UCSD-AML1 (cell line): ENCODE data around the gene NOXO1.

Experiments
- DNase-seq: peaks from one replicate; lab custom pipeline; 2025; ENCODE audit not compliant: unreplicated experiment; lab: John Stamatoyannopoulos, UW

NOXO1 gene

DNA sequence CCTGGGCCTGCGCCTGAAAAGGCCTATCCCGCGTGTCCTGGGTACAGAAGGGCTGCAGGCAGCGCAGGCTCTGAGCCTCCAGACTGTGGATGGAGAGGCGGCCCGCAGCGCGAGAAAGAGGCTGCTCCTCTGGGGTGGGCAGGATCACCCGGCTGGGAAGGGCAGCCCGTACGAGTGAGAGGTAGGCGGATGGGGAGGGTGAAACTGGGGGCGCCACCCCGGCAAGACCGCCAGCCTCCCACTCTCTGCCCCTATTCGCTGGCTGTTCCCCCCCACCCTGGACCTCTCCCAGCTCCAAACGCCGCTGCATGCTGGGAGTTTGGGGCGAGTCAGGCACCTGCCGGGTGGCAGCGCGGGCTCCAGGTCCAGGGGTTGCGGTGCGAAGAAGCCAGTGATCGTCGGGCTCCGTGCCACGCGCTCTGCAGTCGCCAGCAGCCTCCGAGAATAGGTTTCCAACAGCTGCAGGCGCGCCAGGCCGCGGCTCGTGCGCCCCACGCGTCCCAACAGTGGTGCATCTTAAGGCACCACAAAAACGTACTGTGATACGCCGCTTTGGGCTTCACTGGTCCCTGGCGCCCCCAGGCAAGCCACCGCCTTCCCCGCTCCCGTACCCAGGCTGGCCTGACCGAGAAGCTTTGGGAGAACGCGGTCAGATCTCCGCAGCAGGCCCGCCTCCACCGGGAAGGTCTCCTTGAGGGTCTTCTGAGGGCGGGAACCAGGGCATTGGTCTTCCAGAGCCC, 1.1 kb downstream of the NOXO1 start:
- DNase-seq: no peak

DNA sequence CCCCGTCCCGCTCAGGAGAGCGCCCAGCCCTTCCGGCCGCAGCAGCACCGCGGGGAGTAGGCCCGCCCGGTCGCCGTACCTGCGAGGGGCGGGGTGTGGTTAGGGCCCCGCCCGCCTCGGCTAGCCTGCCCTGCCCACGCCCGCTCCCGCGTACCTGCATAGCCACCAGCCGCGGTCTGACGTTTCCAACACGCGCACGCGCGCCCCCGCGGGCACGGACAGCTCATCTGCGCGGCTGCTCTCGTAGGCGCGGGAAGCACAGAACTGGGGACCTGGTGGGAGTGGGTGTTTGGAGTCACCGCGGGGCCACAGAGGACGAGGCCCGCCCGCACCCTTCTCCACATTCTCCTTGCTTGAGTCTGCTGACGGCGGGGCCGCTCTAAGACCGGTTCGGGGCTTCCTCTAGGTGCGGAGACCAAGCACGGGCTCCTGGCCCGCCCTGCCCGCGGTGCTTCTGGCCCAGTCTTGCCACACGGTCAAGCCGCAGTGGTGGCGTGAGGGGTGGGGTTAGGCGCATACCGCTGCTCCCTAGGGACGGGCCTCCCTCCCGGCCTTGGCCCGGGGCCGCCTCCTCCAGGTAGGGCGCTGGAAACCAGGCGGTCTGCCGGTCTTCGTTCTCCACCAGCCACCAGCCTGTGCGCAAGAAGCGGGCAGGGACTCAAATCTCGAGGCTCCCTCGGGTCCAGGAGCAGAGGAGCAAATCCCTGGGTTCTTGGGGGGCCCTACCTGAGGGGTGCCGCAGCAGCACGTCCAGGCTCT, 1.8 kb downstream of the NOXO1 start:
- no peak for DNase-seq

GRCh38 chr16:1978476-1979120, 2.7 kb downstream of the NOXO1 start:
- DNase-seq: no peak

GRCh38 chr16:1977875-1978268, 3.4 kb downstream of the NOXO1 start:
- no peak for DNase-seq

DNA sequence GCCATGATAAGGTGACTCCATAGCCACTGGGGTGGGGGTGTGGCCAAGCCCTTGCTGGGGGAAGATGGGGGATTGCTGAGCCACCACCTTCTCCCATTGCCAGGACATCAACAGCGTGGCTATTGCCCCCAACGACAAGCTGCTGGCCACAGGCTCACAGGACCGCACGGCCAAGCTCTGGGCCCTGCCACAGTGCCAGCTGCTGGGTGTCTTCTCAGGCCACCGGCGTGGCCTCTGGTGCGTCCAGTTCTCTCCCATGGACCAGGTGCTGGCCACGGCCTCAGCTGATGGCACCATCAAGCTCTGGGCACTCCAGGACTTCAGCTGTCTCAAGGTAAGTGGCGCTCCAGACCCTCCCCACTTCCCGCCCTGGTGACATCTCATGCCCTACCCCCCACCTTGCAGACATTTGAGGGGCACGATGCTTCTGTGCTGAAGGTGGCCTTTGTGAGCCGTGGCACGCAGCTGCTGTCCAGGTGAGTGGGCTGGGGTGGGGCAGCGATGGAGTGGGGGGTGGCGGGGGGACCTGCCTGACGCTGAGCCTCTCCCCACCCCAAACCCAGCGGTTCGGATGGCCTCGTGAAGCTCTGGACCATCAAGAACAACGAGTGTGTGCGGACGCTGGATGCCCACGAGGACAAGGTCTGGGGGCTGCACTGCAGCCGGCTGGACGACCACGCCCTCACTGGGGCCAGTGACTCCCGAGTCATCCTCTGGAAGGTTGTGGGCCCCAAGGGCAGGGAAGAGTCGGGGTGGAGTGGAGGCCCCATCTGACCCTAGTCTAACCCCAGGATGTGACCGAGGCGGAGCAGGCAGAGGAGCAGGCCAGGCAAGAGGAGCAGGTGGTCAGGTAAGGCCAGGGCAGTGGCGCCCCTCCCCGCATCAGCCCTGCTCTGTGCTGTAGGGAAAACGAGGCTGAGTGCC, 4.1 kb downstream of the NOXO1 start:
- DNase-seq: no peak

DNA sequence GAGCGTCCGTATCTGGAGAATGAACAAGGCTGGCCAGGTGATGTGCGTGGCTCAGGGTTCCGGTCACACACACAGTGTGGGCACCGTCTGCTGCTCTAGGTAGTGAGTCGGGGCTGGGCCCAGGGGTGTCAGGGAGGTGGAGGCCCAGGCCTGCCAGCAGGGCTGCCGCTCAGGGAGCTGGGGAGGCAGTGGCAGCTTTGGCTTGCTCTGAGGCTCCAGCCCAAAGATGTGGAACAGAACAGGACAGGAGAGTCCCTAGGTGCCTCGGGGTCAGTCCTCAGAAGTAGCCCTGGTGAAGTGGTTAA, 5.1 kb downstream of the NOXO1 start:
- DNase-seq: no peak

DNA sequence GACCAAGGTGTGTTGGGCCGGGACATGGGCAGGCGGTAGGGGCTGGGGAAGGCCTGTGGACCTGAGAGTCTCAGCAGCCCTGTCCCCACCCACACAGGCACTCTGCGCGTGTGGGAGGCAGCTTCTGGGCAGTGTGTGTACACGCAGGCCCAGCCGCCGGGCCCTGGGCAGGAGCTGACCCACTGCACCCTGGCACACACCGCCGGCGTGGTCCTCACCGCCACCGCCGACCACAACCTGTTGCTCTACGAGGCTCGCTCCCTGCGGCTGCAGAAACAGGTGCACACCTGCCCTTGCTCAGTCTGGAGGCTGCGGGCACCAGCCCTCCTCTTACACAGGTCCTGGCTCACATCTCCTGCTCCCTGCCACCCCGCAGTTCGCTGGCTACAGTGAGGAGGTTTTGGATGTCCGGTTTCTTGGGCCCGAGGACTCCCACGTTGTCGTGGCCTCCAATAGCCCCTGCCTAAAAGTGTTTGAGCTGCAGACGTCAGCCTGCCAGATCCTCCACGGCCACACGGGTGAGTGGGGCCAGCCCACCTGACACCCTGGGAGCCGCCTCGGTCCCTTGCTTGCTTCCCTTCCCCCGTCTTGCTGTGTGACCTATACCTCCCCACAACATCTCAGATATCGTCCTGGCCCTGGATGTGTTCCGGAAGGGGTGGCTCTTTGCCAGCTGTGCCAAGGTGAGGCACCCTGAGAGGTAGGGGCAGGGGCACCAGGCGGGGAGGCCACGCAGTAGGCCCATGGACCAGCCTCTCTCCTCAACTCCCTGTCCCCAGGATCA, 5.6 kb downstream of the NOXO1 start:
- DNase-seq: no peak

DNA sequence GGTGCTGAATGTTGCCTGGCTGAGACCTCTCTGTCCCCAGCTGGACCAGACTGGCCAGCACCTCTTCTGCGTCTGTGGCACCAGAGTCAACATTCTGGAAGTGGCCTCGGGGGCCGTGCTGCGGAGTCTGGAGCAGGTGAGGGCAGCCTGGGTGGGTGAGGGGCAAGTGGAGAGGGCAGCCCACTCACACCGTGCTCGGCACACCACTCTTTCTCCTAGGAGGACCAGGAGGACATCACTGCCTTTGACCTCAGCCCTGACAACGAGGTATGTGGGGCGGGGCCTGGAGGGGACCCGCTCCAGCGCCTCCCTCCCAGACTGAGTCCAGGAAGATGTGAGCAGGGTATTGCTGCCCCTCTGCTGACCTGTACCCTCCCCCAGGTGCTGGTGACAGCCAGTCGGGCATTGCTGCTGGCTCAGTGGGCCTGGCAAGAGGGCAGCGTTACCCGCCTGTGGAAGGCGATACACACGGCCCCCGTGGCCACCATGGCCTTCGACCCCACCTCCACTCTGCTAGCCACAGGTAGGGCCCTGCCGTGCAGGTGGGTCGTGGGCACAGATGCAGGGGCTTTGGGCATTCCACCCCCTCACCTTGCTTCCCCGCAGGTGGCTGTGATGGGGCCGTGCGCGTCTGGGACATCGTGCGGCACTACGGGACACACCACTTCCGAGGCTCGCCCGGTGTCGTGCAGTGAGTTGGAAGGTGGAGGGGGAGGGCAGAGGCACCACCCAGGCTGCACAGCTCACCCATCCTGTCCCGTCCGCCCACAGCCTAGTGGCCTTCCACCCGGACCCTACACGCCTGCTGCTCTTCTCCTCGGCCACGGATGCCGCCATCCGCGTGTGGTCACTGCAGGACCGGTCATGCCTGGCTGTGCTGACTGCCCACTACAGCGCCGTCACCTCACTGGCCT, 6.9 kb downstream of the NOXO1 start:
- no peak for DNase-seq

DNA sequence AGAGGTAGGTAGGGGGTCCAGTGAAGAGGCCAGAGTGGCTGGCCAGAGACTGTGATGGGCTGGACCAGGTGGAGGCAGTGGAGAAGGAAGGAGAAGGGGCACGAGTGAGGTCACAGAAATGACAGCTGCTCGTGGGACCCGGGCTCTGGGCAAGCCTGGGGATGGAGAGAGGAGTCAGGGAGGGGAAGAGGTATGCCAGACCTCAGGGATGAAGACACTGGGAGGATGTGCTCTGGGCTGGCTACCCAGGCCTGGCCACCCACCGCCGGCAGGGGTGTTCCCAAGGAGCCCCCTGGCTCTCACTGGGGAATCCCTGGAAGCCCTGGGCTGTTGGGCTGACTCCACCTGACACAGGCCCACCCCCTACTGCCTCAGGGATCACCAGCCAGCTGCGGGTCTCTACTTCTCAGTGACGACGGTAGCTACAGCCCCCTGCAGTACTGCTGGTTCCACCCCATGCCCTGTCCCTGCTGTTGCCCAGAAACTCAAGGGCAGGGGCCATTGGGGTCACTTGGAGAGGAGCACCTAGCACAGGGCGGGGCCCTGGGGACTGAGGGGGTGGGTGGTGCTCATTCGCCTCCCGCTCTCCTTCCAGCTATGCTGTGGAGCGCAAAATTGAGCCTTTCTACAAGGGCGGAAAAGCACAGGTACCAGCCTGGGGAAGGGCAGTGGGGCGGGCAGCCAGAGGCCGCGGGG, 7.7 kb downstream of the NOXO1 start:
- DNase-seq: no peak

DNA sequence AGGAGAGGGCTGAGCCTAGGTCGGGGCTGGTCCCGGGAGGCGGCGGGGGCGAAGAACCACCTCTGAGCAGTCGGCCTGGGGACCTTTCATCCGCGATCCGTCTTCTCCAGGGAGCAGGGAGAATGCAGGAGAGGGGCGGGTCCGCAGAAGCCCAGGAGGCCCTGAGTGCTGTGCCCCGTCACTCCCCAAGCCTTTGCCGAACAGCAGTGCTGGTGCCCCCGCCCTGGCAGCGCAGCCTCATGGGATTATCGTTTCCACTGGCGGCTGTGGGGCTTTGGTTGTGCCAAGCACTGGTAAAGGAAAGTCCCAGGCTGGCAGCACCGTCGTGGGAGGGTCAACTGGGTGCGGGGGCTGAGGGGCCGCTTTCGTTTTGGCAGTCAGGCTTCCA, 8.8 kb downstream of the NOXO1 start:
- DNase-seq: no peak

DNA sequence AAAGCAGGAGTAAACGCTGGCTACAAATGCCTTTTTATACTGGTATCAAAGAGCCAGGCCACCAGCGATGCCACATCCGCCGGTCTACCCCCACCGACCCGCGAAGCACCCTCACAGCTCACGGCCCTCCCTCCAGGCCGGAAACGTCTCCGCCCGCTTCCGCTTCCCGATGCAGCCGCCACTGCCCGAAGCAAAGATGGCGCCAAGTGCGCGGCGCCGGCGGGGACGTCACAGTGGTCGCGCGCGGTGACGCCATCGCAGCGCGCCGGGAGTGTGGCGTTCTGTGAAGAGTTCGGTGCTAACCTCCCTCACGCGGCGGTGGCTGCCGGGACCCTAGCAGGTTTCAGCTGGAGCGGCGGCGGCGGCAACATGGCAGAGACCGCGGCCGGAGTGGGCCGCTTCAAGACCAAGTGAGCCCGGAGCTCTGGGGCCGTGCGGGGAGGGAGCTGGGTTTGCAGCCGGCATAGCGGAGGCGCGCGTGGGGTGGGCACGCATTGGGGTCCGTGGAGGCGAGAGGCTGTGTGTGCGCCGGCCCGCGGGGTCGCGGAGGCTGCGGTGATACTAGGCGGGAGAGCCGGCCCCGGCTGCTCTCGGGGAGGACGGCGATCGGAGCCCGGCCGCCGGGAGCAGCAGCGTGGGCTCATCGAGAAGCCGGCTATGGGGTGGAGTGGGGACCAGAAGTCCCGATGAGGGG, 9.3 kb downstream of the NOXO1 start, which contains the start of gene TBL3:
TSS of gene TBL3 (plus strand) at position 258 of the 694 bp plus-strand sequence. CDS start at position 370, 112 bp downstream.
- peak; percentile 98 for DNase-seq

DNA sequence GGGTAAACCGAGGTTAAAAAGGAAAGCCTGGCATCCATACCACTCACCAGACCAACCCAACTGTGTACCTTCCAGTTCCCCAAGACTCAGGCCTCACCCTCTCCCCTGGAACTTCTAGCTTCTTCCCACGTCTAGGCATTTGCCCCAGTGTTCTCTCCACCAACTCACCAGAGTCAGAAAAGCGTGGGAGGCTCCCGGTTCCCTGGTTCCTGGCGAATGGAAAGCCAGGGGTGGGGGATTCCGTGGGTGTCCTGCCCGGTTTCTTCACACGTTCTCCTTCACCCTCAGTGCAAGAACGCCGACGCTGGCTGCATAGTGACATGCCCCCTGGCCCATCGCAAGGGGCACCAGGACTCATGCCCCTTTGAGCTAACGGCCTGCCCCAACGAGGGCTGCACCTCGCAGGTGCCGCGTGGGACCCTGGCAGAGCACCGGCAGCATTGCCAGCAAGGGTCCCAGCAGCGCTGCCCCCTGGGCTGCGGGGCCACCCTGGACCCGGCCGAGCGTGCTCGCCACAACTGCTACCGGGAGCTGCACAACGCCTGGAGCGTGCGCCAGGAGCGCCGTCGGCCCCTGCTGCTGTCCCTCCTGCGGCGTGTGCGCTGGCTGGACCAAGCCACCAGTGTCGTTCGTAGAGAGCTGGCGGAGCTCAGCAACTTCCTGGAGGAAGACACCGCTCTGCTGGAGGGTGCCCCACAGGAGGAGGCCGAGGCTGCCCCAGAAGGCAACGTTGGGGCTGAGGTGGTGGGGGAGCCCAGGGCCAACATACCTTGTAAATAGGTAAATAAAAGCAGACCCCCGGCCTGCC, 12.9 kb downstream of the NOXO1 start:
- DNase-seq: no peak

GRCh38 chr16:1966460-1966859, 14.8 kb downstream of the NOXO1 start, which contains the start of gene RNF151:
RNF151 (plus strand) TSS chr16:1966856; CDS start chr16:1966882, 26 bp downstream.
- no peak for DNase-seq

DNA sequence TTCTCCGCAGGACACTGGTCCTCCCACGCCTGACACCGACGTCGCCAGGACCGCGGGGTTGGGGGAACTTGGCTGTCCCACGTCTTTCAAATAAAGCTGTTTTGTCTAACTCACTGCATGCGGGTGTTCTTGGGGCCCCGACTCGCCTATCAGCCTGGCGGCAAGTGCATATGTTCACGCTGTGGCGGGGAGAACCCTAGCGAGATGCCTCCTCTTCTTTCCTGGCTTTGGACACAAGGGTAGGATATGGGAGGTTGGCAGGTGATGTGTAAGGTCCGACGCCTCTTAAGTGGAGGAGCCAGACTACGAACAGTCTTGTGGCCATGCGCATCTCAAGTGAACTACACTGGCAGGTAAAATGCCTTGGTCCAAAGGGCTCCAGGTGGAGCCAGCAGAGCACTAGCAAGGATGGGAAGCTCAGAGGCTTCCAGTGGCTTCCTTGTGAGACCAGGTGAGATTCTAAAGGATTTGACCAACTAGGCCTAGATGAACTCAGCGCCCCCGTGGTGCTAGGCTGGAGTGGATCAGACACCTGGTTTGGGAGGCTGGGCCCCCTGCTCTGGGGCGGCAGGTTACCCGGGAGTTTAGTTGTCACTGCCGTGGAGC, 15.8 kb downstream of the NOXO1 start:
- DNase-seq: no peak

DNA sequence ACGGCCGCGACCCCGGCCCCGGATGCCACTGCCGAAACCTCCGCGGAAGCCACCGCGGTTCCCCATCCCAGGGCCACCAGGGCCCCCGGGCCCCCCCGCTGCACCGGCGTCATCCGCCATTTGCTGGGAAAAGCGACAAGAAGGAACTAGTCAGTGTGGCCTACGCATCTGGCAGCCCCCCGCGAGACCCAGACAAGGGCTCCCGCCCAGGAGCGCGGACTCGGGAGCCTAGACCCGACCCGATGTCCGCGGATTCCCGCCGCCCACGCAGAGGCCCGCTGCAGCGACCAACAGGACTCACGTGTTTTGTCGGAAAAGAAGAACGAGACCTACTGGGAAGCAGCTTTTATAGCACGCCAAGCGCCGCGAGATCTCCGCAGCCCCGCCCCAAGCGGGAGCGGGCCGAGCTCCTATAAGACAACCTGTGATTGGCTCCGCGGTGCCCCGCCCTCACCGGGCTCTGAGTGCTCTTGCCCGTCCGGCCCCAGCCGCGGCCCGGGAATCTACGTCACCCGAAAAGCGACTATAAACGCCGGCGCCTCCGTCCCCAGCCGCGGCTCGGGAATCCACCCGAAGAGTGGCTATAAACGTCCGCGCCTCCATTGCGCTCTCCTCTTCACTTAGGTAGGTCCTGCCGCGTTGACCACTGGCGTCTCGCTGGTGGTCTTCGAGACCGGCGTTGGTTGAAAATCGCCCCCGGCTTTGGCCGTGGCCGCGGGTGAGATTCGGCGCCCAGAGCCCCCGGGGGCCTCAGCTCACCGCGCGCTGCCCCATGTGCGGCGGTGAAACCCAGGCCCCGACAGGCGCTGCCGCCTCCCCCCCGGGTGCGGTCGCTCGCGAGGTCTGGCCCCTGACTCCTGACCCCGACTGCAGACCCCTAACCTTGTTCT, 16.5 kb downstream of the NOXO1 start, which contains the start of gene RPS2:
TSS of gene RPS2 (minus strand) at position 321 of the 890 bp plus-strand sequence. CDS start at position 120, 201 bp downstream.
- DNase-seq: peak; percentile 98
